Measurements from ENCODE around the gene IL23A.

IL23A gene

GRCh38 chr12:56362130-56363059 is 23.7 kb downstream of the IL23A start, which contains the start of gene APOF:
TSS of gene APOF (minus strand) at chr12:56362857. CDS start at chr12:56362745, 112 bp downstream.
- no peak for DNase-seq

GRCh38 chr12:56366948-56367347 is 28.3 kb downstream of the IL23A start:
- DNase-seq, result no peak

GRCh38 chr12:56373515-56373914 is 34.8 kb downstream of the IL23A start:
- DNase-seq, result no peak

- DNase-seq, result no peak
Observed at GRCh38 chr12:56374726-56375597, 36.3 kb downstream of the IL23A start.

GRCh38 chr12:56375598-56376434 is 37.1 kb downstream of the IL23A start:
- DNase-seq, result no peak

- DNase-seq, result no peak
Observed at GRCh38 chr12:56377310-56377988, 38.8 kb downstream of the IL23A start.

- no peak for DNase-seq
Observed at GRCh38 chr12:56377989-56378316, 39.3 kb downstream of the IL23A start.

- DNase-seq, result no peak
Observed at GRCh38 chr12:56382611-56383010, 43.9 kb downstream of the IL23A start.

GRCh38 chr12:56385873-56386272 is 47.2 kb downstream of the IL23A start:
- no peak for DNase-seq

GRCh38 chr12:56387152-56387736 is 48.6 kb downstream of the IL23A start:
- DNase-seq, result no peak

GRCh38 chr12:56389412-56389811 is 50.7 kb downstream of the IL23A start:
- no peak for DNase-seq
